ENCODE results near the gene SH2B3. TPM values are rescaled to one million over a fixed set of nuclear protein-coding genes. Genes with fewer than 3 reads are reported as not detected.
"Not testable (repeated sequence)": the region's sequence is repeated elsewhere in the genome, so short reads cannot be mapped to it uniquely, and the experiment has no call there.

SH2B3 gene
- total and polyA plus RNA-seq, 2 donors (not counting 3 experiments of a cell fraction or from before 2014, with no cell fraction given) = 63.1 to 97.9 TPM

DNA sequence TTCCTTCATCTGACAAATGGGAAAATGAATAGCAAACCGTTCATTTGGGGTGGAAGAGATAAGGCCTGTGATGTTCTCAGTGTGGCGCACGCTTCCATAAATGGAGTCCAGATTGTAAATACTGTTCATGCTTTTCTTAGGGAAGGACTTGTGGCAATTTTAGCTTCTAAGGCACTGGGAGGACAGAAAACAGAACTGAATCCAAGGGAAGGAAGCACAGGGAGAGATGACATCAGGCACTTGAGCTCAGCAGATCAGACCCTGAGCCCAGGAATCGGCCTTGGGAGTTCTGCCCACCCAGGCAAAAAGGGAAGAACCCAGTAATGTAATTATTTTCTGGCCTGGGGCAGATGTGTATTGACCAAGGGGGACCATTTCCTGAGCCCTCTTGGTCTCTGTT lies 7.2 kb upstream of the SH2B3 start:
- H3K9ac ChIP-seq (replicated peaks; ENCODE audit: extremely low read depth, insufficient read depth, low read length) = no peak overlapping the region
- FAIRE-seq = no peak
- intact Hi-C loops (cut with micrococcal nuclease) = loop anchor here (5.0 kb wide), 1 partner anchor 289 kb away; the partner anchor contains the start of genes ACAD10 and BRAP

DNA sequence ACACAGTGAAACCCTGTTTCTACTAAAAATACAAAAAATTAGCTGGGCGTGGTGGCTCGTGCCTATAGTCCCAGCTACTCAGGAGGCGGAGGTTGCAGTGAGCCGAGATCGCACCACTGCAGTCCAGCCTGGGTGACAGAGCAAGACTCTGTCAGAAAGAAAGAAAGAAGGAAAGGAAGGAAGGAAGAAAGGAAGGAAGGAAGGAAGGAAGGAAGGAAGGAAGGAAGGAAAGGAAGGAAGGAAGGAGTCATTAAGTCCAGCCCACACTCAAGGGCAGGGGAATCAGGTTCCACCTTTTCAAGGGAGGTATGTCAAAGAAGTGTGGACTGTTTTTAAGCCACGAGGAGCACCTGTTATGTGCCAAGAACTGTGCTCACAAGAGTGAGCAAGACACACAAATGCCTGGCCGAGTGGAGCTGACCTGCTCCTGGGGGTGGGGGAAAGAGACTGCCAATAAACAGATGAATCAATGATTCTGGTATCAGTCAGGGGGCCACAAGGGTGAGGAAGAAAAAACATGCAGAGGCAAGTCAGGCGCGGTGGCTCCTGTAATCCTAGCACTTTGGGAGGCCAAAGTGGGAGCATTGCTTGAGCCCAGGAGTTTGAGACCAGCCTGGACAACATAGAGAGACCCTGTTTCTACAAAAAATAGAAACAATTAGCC lies 5.8 kb upstream of the SH2B3 start:
- DNase-seq (ENCODE audit: low read depth, low spot score); H3K4me3 ChIP-seq (replicated peaks in 1 of 3; ENCODE audit: insufficient read depth in 1 of 3, low read depth in 1 of 3, low read length in 3 of 3); H3K36me3 ChIP-seq (ENCODE audit: control insufficient read depth in 2 of 2, extremely low read depth in 1 of 2, insufficient read depth in 2 of 2, low read length in 2 of 2); H4K20me1 ChIP-seq (replicated peaks; ENCODE audit: control insufficient read depth, extremely low read depth, insufficient read depth, low read length); H3K9me3 ChIP-seq (replicated peaks; ENCODE audit: control insufficient read depth, insufficient read depth, low read length); H3K9me1 ChIP-seq (replicated peaks; ENCODE audit: control insufficient read depth, extremely low read depth, insufficient read depth, low read length); H3K4me2 ChIP-seq (ENCODE audit: insufficient read depth, low read length); BruUV-seq (replicated peaks); FAIRE-seq; H3K27me3 ChIP-seq (ENCODE audit: control insufficient read depth in 2 of 2, insufficient read depth in 2 of 2, low read length in 2 of 2); H2AFZ ChIP-seq (ENCODE audit: low read depth, low read length); dilution Hi-C loops (cut with MboI; ENCODE audit: extremely low pct_ligation_motif_present, low sequenced_read_pairs); H3K9ac ChIP-seq (replicated peaks; ENCODE audit: extremely low read depth, insufficient read depth, low read length); H3K79me2 ChIP-seq (ENCODE audit: control insufficient read depth, insufficient read depth, low read length): not testable (repeated sequence)
- ChIA-PET POLR2A (interaction anchor here (0.7 to 0.8 kb wide), 2 partner anchors 9 to 44 kb away, joined by 3 read pairs; no protein-coding TSS in a partner anchor), CTCF (interaction anchor here (1.3 to 7.2 kb wide), 3 partner anchors 38 to 130 kb away, joined by 4 to 464 read pairs (median 6); no protein-coding TSS in a partner anchor)
- intact Hi-C loops (cut with micrococcal nuclease) = loop anchor here (1.0 to 5.0 kb wide), 2 partner anchors 10 to 287 kb away; partner anchors contain the start of genes ACAD10 and BRAP
- peak overlapping the region; percentile 86 for H3K27ac ChIP-seq (ENCODE audit: insufficient read depth, low read depth, low read length)
- H3K4me1 ChIP-seq (ENCODE audit: control insufficient read depth, extremely low read depth, insufficient read depth, low read length) = peaks cover 37% of the 10 kb centered on the region

More for the DNA sequence above, 7.2 kb upstream of the SH2B3 start:
- H4K20me1 ChIP-seq (replicated peaks; ENCODE audit: control insufficient read depth, extremely low read depth, insufficient read depth, low read length) = no peaks in the 10 kb centered on the region
- H3K9me1 ChIP-seq (replicated peaks; ENCODE audit: control insufficient read depth, extremely low read depth, insufficient read depth, low read length) = no peaks in the 10 kb centered on the region
- POLR2A ChIA-PET = interaction anchor here (0.7 kb wide), 1 partner anchor 48 kb away, joined by 3 read pairs; no protein-coding TSS in a partner anchor
- dilution Hi-C loops (cut with MboI; ENCODE audit: extremely low pct_ligation_motif_present, low sequenced_read_pairs) = no loop called here
- H3K4me1 ChIP-seq (ENCODE audit: control insufficient read depth, extremely low read depth, insufficient read depth, low read length) = peaks cover 29% of the 10 kb centered on the region
- H2AFZ ChIP-seq (ENCODE audit: low read depth, low read length) = no peak overlapping the region
- BruUV-seq (replicated peaks) = no TSS peak
- TF ChIP-seq JUN (IDR thresholded peaks at IDR 0.05; ENCODE audit: borderline replicate concordance, insufficient read depth, insufficient read length, low read depth) (no peak), MYC (IDR thresholded peaks at IDR 0.05; ENCODE audit: low read depth, low read length) (no peak), EZH2 (IDR thresholded peaks at IDR 0.05; ENCODE audit: borderline replicate concordance, low read depth, low read length, severe bottlenecking) (no peak), FOS (IDR thresholded peaks at IDR 0.05; ENCODE audit: borderline replicate concordance, insufficient read depth, low read length) (no peak), GATA2 (IDR thresholded peaks at IDR 0.05; ENCODE audit: insufficient read depth, insufficient read length, low read depth, low read length) (no peak), POLR2AphosphoS5 (IDR thresholded peaks at IDR 0.05; ENCODE audit: insufficient read depth, low read depth, low read length) (no peak), POLR2A (IDR thresholded peaks at IDR 0.05; ENCODE audit: low read depth, low read length) (no peak)
- TF ChIP-seq, protein P1, sequence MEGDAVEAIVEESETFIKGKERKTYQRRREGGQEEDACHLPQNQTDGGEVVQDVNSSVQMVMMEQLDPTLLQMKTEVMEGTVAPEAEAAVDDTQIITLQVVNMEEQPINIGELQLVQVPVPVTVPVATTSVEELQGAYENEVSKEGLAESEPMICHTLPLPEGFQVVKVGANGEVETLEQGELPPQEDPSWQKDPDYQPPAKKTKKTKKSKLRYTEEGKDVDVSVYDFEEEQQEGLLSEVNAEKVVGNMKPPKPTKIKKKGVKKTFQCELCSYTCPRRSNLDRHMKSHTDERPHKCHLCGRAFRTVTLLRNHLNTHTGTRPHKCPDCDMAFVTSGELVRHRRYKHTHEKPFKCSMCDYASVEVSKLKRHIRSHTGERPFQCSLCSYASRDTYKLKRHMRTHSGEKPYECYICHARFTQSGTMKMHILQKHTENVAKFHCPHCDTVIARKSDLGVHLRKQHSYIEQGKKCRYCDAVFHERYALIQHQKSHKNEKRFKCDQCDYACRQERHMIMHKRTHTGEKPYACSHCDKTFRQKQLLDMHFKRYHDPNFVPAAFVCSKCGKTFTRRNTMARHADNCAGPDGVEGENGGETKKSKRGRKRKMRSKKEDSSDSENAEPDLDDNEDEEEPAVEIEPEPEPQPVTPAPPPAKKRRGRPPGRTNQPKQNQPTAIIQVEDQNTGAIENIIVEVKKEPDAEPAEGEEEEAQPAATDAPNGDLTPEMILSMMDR (IDR thresholded peaks at IDR 0.05; ENCODE audit: extremely low read depth in 1 of 2, insufficient read depth in 1 of 2, low read depth in 1 of 2, low read length in 2 of 2) = no peak
- TF ChIP-seq, protein P2, sequence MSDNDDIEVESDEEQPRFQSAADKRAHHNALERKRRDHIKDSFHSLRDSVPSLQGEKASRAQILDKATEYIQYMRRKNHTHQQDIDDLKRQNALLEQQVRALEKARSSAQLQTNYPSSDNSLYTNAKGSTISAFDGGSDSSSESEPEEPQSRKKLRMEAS (IDR thresholded peaks at IDR 0.05; ENCODE audit: insufficient read depth, insufficient read length) = no peak
- H3K4me2 ChIP-seq (ENCODE audit: insufficient read depth, low read length) = no peak overlapping the region
- H3K27ac ChIP-seq (ENCODE audit: insufficient read depth, low read depth, low read length) = peak overlapping the region; percentile 86
- H3K9me3 ChIP-seq (replicated peaks; ENCODE audit: control insufficient read depth, insufficient read depth, low read length) = no peaks in the 10 kb centered on the region
- H3K27me3 ChIP-seq (ENCODE audit: control insufficient read depth in 2 of 2, insufficient read depth in 2 of 2, low read length in 2 of 2) = no peaks in the 10 kb centered on the region
- CTCF ChIA-PET = interaction anchor here (0.9 to 7.2 kb wide), 7 partner anchors 10 to 414 kb away, joined by 3 to 464 read pairs (median 4); no protein-coding TSS in a partner anchor
- DNase-seq (ENCODE audit: low read depth, low spot score) = peak; percentile 33
- no peaks in the 10 kb centered on the region for H3K36me3 ChIP-seq (ENCODE audit: control insufficient read depth in 2 of 2, extremely low read depth in 1 of 2, insufficient read depth in 2 of 2, low read length in 2 of 2)
- H3K79me2 ChIP-seq (ENCODE audit: control insufficient read depth, insufficient read depth, low read length) = no peaks in the 10 kb centered on the region
- no peak overlapping the region for H3K4me3 ChIP-seq (replicated peaks in 1 of 3; ENCODE audit: insufficient read depth in 1 of 3, low read depth in 1 of 3, low read length in 3 of 3)

Measured in endothelial cell of umbilical vein (primary cell).